Common myeloid progenitor, CD34-positive (primary cell): ENCODE data around the gene PNO1.
A peak's percentile ranks its signal among the peaks of the same experiment; 100 is the strongest.
"Not testable (repeated sequence)": the region's sequence is repeated elsewhere in the genome, so short reads cannot be mapped to it uniquely, and the experiment has no call there.

Experiments used
- CTCF ChIA-PET: fragments of 350-600 bp; sonication (Branson Sonifier 250); formaldehyde crosslinking; loops from one replicate; lab custom pipeline; 2021; ENCODE audit warnings: antibody characterized with exemption; lab: Charles Lee
- POLR2A ChIA-PET: fragments of 350-600 bp; sonication (Branson Sonifier 250); formaldehyde crosslinking; loops from one replicate; lab custom pipeline; 2021; ENCODE audit warnings: antibody characterized with exemption; lab: Charles Lee
- DNase-seq, 3 donors: peaks; one replicate each; pipeline versions ENCODE4 v3.0.0 to v3.0.0-alpha.2; 2013
- H3K27ac ChIP-seq, 2 experiments: 1 replicate in 1 of 2; 2 replicates in 1 of 2; pipeline ENCODE4 v1.7.0; 2013; ENCODE audit warnings: inconsistent platforms in 2 of 2, low read length in 2 of 2, mild to moderate bottlenecking in 2 of 2, low read depth in 1 of 2, moderate library complexity in 1 of 2; ENCODE audit not compliant: severe bottlenecking in 2 of 2, insufficient read depth in 1 of 2, poor library complexity in 1 of 2
- H3K27me3 ChIP-seq, 5 experiments: replicated peaks in 2 of 5; 1 replicate in 3 of 5; 2 replicates in 2 of 5; pipeline versions ENCODE4 v1.6.1 to v1.7.0; 2013; ENCODE audit warnings: low read length in 4 of 5, mild to moderate bottlenecking in 2 of 5, moderate library complexity in 2 of 5, inconsistent platforms in 1 of 5; ENCODE audit not compliant: insufficient read depth in 5 of 5, control insufficient read depth in 4 of 5
- H3K36me3 ChIP-seq, 4 experiments: 1 replicate in 2 of 4; 2 replicates in 2 of 4; pipeline versions ENCODE4 v1.6.1 to v1.7.0; 2013; ENCODE audit warnings: low read length in 3 of 4, control low read depth in 1 of 4, mild to moderate bottlenecking in 1 of 4; ENCODE audit not compliant: control insufficient read depth in 4 of 4, insufficient read depth in 4 of 4
- H3K4me1 ChIP-seq, 4 experiments: 1 replicate in 3 of 4; 2 replicates in 1 of 4; pipeline versions ENCODE4 v1.6.1 to v1.7.1; 2013; ENCODE audit warnings: low read length in 3 of 4, mild to moderate bottlenecking in 3 of 4, control low read depth in 1 of 4, inconsistent platforms in 1 of 4, moderate library complexity in 1 of 4; ENCODE audit not compliant: control insufficient read depth in 4 of 4, insufficient read depth in 4 of 4; ENCODE audit errors: control extremely low read depth in 1 of 4
- H3K4me3 ChIP-seq, 7 experiments: 1 replicate in 4 of 7; 2 replicates in 3 of 7; pipeline versions ENCODE4 v1.5.1 to v1.7.0; 2013; ENCODE audit warnings: mild to moderate bottlenecking in 7 of 7, low read length in 6 of 7, moderate library complexity in 6 of 7, inconsistent platforms in 2 of 7, low read depth in 2 of 7, control low read depth in 1 of 7; ENCODE audit not compliant: insufficient read depth in 4 of 7, control insufficient read depth in 1 of 7; ENCODE audit errors: extremely low read depth in 1 of 7
- H3K9me3 ChIP-seq, 5 experiments: 1 replicate in 4 of 5; 2 replicates in 1 of 5; pipeline versions ENCODE4 v1.6.1 to v1.7.1; 2013; ENCODE audit warnings: low read length in 4 of 5, mild to moderate bottlenecking in 2 of 5, inconsistent platforms in 1 of 5, low read depth in 1 of 5, moderate library complexity in 1 of 5; ENCODE audit not compliant: control insufficient read depth in 4 of 5, insufficient read depth in 2 of 5; ENCODE audit errors: control extremely low read depth in 1 of 5
- WGBS: methylation state at CpG from one replicate; pipeline ENCODE4 v1.1.5; 2013; ENCODE audit not compliant: insufficient coverage; 5-methylcytosine and 5-hydroxymethylcytosine counted together

Gene PNO1

DNA sequence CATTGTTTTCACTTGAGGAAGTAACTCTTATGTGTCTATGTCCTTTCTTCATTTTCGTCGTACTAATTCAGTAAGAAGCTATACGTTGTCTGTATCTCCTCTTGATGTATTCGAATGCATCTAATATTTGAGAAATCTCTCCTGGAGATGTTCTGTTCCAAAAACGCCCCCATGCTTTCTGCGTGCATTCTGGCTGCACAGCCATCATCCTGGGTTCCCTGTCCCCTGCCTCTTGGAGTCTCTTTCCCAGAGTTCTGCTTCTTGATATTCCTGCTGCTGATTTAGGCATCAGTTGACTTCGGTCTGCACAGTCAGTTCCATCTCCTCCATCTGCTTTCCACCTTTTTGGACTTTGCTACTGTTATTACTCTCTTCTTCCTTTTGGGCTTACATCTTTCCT lies 13.5 kb downstream of the PNO1 start:
- WGBS, result 97% methylated on average over 6 of the region's 7 CpGs
- POLR2A ChIA-PET, result no interaction called here
- Histone ChIP-seq H3K4me1 (peaks cover 3 to 22% (median 8%) of the 10 kb centered on the region in 4 experiments), H3K9me3 (no peaks in the 10 kb centered on the region), H3K4me3 (no peak overlapping the region), H3K27me3 (no peaks in the 10 kb centered on the region), H3K36me3 (peaks cover 4 to 56% (median 19%) of the 10 kb centered on the region in 4 experiments), H3K27ac (no peak overlapping the region)
- peak in 1 of 3 donors; percentile 37 for DNase-seq
- CTCF ChIA-PET, result no interaction called here

DNA sequence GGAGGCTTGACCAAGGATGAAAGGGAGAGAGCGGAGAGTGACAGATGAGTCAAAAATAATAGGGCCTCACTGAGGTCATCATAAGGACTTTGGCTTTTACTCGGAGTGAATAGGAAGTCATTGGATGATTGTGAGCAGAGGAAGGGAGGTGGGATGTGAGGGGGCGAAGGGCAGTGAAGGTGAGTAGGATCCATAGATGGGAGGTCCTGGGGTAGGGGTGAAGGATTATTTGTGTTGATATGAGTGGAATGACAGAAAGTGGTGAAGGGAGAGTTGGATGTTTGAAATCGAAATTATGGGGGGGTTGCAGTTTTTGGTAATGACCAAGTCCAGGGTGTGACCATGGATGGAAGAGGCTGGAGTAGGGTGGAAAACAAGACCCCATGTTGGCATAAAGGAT lies 14.0 kb downstream of the PNO1 start:
- POLR2A ChIA-PET, result no interaction called here
- Histone ChIP-seq H3K27ac (no peak overlapping the region), H3K27me3 (no peaks in the 10 kb centered on the region), H3K4me1 (peaks cover 3 to 25% (median 9%) of the 10 kb centered on the region in 4 experiments), H3K9me3 (no peaks in the 10 kb centered on the region), H3K4me3 (no peak overlapping the region), H3K36me3 (peaks cover 4 to 51% (median 19%) of the 10 kb centered on the region in 4 experiments)
- CTCF ChIA-PET, result no interaction called here
- WGBS, result 98% methylated on average over 4 of the region's 4 CpGs
- no peak for DNase-seq

DNA sequence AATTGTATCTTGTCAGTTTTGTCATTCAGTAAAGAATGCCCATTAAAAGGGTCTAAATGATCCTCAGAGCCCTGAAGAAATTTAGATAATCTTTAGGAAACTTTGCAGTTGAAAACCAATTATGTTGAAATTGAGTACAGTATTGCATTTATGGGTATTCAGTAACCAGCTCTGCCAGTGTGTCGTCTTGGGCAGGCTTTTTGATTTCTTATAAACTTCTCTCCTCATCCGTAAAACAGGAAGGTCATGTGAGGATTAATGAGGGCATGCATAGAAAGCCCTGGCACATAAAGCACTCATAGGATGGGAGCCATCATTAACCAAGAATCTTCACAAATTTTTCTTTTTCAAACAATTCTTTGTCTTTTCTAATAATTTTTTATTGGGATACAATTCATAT lies 14.8 kb downstream of the PNO1 start:
- H3K4me3 ChIP-seq, result no peak overlapping the region
- DNase-seq, result no peak
- CTCF ChIA-PET, result no interaction called here
- no peaks in the 10 kb centered on the region for H3K27me3 ChIP-seq
- POLR2A ChIA-PET, result no interaction called here
- H3K36me3 ChIP-seq, result peaks cover 6 to 44% (median 18%) of the 10 kb centered on the region in 4 experiments
- no peak overlapping the region for H3K27ac ChIP-seq
- no peaks in the 10 kb centered on the region for H3K9me3 ChIP-seq
- WGBS, result 100% methylated on average over 1 of the region's 2 CpGs
- peaks cover 4 to 29% (median 14%) of the 10 kb centered on the region in 4 experiments for H3K4me1 ChIP-seq

DNA sequence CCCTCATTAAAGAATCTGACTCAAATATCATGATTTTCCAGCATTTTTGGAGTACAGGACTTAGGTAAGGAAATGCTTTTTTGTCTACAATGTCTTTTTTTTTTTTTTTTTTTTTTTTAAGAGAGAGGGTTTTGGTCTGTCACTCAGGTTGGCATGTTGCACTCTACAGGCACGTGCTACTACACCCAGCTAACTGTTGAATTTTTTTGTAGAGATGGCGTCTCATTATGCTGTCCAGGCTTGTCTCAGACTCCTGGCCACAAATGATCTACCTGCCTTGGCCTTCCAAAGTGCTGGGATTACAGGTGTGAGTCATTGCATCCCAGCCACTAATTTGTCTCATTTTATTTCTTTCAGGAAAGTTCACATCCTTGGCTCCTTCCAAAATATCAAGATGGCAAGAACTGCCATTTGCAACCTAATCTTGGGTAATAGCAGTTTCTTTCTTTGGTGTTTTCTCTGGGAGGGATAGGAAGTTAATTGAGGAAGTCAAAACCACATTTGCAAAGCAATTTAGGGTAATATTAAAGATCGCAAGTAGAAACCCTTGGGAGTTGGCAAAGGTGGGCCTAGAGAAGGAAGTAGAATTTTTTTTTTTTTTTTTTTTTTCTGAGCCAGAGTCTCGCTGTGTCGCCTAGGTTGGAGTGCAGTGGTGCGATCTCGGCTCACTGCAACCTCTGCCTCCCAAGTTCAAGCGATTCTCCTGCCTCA lies 15.5 kb downstream of the PNO1 start:
- H3K27me3 ChIP-seq, result no peaks in the 10 kb centered on the region
- peak overlapping the region in 1 of 7 experiments; percentile 6 for H3K4me3 ChIP-seq
- CTCF ChIA-PET, result interaction anchor here (0.7 kb wide), 1 partner anchor 154 kb away, joined by 3 read pairs; no protein-coding TSS in a partner anchor
- H3K9me3 ChIP-seq, result no peaks in the 10 kb centered on the region
- H3K36me3 ChIP-seq, result peaks cover 8 to 44% (median 20%) of the 10 kb centered on the region in 4 experiments
- 58% methylated on average over 2 of the region's 8 CpGs for WGBS
- no peak overlapping the region for H3K27ac ChIP-seq
- POLR2A ChIA-PET, result no interaction called here
- DNase-seq, result peak; percentile 60 to 83 (median 77)
- H3K4me1 ChIP-seq, result peaks cover 4 to 29% (median 15%) of the 10 kb centered on the region in 4 experiments

DNA sequence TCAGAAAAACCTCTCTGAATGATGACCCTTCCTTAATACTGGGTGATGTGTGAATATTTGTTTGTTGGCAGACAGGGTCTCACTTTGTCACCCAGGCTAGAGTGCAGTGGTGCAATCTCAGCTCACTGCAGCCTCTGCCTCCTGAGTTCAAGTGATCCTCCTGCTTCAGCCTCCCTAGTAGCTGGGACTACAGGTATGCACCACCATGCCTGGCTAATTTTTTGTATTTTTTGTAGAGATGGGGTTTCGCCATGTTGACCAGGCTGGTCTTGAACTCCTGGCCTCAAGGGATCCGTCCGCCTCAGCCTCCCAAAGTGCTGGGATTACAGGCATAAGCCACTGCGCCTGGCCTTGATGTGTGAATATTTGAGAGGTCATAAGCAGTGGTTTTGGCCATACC lies 17.5 kb downstream of the PNO1 start:
- WGBS, result no CpG with 5 or more reads among the region's 4 CpGs
- H3K9me3 ChIP-seq, result not testable (repeated sequence)
- H3K36me3 ChIP-seq, result peaks cover 10 to 52% (median 26%) of the 10 kb centered on the region in 4 experiments

DNA sequence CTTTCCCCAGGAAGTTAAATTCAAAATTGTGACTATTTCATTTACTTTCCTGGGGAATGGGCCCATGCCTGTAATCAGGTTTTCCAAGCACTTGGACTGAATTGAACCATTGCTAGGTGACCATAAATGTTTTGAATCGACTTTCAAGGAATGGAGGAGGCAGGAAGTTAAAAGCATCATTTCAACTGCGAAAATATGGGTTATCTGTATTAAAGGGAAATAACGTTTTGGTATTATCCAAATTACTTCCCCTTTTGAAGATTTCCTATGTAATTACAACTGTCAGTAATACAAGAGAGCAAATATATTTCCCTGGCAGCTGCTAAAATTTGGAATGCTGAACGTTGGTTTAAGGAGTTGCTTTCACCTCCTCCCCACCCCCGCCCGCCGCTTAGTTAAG lies 19.0 kb downstream of the PNO1 start:
- ChIA-PET POLR2A (no interaction called here), CTCF (interaction anchor here (0.9 to 1.7 kb wide), 2 partner anchors 39 to 115 kb away, joined by 3 read pairs; no protein-coding TSS in a partner anchor)
- Histone ChIP-seq H3K4me1 (peaks cover 4 to 29% (median 15%) of the 10 kb centered on the region in 4 experiments), H3K4me3 (no peak overlapping the region), H3K9me3 (no peaks in the 10 kb centered on the region), H3K27me3 (no peaks in the 10 kb centered on the region), H3K27ac (peak overlapping the region in 1 of 2 experiments; percentile 27), H3K36me3 (peaks cover 10 to 52% (median 30%) of the 10 kb centered on the region in 4 experiments)
- 17% methylated on average over 1 of the region's 7 CpGs for WGBS
- peak in 2 of 3 donors; percentile 40 to 48 for DNase-seq

More for the DNA sequence above, 17.5 kb downstream of the PNO1 start:
- POLR2A ChIA-PET, H3K27me3 ChIP-seq, H3K27ac ChIP-seq, H3K4me3 ChIP-seq, DNase-seq: not testable (repeated sequence)
- peaks cover 4 to 29% (median 15%) of the 10 kb centered on the region in 4 experiments for H3K4me1 ChIP-seq
- CTCF ChIA-PET, result interaction anchor here (1.0 to 1.7 kb wide), 6 partner anchors 9 to 116 kb away, joined by 3 to 8 read pairs (median 4); no protein-coding TSS in a partner anchor

DNA sequence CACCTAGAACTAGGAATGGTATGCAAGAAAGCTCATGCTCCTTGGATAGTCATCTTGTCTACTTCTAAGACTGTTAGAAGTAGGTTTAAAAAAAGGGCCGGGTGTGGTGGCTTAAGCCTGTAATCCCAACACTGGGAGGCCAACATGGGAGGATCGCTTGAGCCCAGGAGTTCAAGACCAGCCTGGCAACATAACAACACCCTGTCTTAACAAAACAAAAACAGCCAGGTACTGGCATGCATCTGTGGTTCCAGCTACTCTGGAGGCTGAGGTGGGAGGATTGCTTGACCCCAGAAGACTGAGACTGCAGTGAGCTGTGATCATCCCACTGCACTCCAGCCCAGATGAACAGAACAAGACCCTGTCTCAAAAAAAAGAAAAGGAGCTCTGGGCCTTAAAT lies 19.9 kb downstream of the PNO1 start:
- POLR2A ChIA-PET, result interaction anchor here (0.6 kb wide), 1 partner anchor 9 kb away, joined by 3 read pairs; no protein-coding TSS in a partner anchor

More for the DNA sequence above, 19.9 kb downstream of the PNO1 start:
- WGBS, result 80% methylated on average over 1 of the region's 2 CpGs
- Histone ChIP-seq H3K4me1 (peaks cover 4 to 24% (median 14%) of the 10 kb centered on the region in 4 experiments), H3K9me3 (no peaks in the 10 kb centered on the region), H3K27ac (no peak overlapping the region), H3K27me3 (no peaks in the 10 kb centered on the region), H3K36me3 (peaks cover 10 to 47% (median 26%) of the 10 kb centered on the region in 4 experiments), H3K4me3 (no peak overlapping the region)
- no peak for DNase-seq
- CTCF ChIA-PET, result interaction anchor here (1.0 to 2.2 kb wide), 5 partner anchors 9 to 55 kb away, joined by 3 to 16 read pairs (median 9); no protein-coding TSS in a partner anchor
